RKO (cell line): Measurements from ENCODE around the gene ZSWIM5.
"Not testable (repeated sequence)": the region's sequence is repeated elsewhere in the genome, so short reads cannot be mapped to it uniquely, and the experiment has no call there.

Source experiments
- DNase-seq: peaks from one replicate; pipeline ENCODE4 v3.0.0-alpha.2; 2016; ENCODE audit warnings: low spot score

The ZSWIM5 gene

GRCh38 chr1:45093334-45093733 is 113.1 kb downstream of the ZSWIM5 start:
- no peak for DNase-seq

- no peak for DNase-seq
These were observed 116.7 kb downstream of the ZSWIM5 start for GRCh38 chr1:45089711-45090110.

- no peak for DNase-seq
These were observed 121.8 kb downstream of the ZSWIM5 start for GRCh38 chr1:45084562-45084961.

- no peak for DNase-seq
These were observed 126.9 kb downstream of the ZSWIM5 start for GRCh38 chr1:45079533-45079932.

GRCh38 chr1:45076959-45077358 is 129.4 kb downstream of the ZSWIM5 start:
- not testable (repeated sequence) for DNase-seq

GRCh38 chr1:45071567-45071966 is 134.8 kb downstream of the ZSWIM5 start:
- DNase-seq = no peak

GRCh38 chr1:45067806-45068205 is 138.6 kb downstream of the ZSWIM5 start:
- DNase-seq = no peak

- no peak for DNase-seq
These were observed 141.3 kb downstream of the ZSWIM5 start for GRCh38 chr1:45065083-45065482.

- not testable (repeated sequence) for DNase-seq
These were observed 143.9 kb downstream of the ZSWIM5 start for GRCh38 chr1:45062463-45062862.

GRCh38 chr1:45059829-45060228 is 146.6 kb downstream of the ZSWIM5 start:
- DNase-seq = no peak

- no peak for DNase-seq
These were observed 148.9 kb downstream of the ZSWIM5 start for GRCh38 chr1:45057542-45057941.

- no peak for DNase-seq
These were observed 155.2 kb downstream of the ZSWIM5 start for GRCh38 chr1:45051005-45051772.

- DNase-seq = no peak
These were observed 159.4 kb downstream of the ZSWIM5 start for GRCh38 chr1:45047032-45047431.

GRCh38 chr1:45044916-45045315 is 161.5 kb downstream of the ZSWIM5 start:
- no peak for DNase-seq

- DNase-seq = no peak
These were observed 163.3 kb downstream of the ZSWIM5 start for GRCh38 chr1:45043094-45043493.

GRCh38 chr1:45040297-45040696 is 166.1 kb downstream of the ZSWIM5 start:
- no peak for DNase-seq

- no peak for DNase-seq
These were observed 167.6 kb downstream of the ZSWIM5 start for GRCh38 chr1:45038661-45039364.

GRCh38 chr1:45038240-45038639 is 168.2 kb downstream of the ZSWIM5 start:
- no peak for DNase-seq

GRCh38 chr1:45037456-45037855 is 168.9 kb downstream of the ZSWIM5 start:
- no peak for DNase-seq

- no peak for DNase-seq
These were observed 170.6 kb downstream of the ZSWIM5 start for GRCh38 chr1:45035631-45036301.

GRCh38 chr1:45033356-45033755 is 173.0 kb downstream of the ZSWIM5 start:
- no peak for DNase-seq

- DNase-seq = no peak
These were observed 173.6 kb downstream of the ZSWIM5 start for GRCh38 chr1:45032837-45033236.

- DNase-seq = no peak
These were observed 180.0 kb downstream of the ZSWIM5 start for GRCh38 chr1:45026446-45026845.
